ENCODE data around the gene ZFAND3.
"Not testable (repeated sequence)": the region's sequence is repeated elsewhere in the genome, so short reads cannot be mapped to it uniquely, and the experiment has no call there.

DNA sequence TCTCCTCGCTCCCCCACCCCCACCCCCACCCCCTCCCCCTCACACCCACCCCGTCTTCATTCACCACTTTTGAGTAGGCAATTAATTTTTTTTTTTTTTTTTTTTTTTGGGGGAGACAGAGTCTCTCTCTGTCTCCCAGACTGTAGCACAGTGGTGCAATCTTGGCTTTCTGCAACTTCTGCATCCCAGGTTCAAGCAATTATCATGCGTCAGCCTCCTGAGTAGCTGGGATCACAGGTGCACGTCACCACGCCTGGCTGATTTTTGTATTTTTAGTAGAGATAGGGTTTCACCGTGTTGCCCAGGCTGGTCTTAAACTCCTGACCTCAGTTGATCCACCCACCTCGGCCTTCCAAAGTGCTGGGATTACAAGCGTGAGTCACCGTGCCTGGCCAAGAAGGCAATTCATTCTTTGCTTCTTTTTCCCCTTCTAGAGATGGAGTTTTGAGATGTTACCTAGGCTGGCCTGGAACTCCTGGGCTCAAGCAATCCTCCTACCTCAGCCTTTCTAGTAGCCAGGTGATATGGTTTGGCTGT lies 230.4 kb downstream of the ZFAND3 start:
- TF ChIP-seq, protein P1, sequence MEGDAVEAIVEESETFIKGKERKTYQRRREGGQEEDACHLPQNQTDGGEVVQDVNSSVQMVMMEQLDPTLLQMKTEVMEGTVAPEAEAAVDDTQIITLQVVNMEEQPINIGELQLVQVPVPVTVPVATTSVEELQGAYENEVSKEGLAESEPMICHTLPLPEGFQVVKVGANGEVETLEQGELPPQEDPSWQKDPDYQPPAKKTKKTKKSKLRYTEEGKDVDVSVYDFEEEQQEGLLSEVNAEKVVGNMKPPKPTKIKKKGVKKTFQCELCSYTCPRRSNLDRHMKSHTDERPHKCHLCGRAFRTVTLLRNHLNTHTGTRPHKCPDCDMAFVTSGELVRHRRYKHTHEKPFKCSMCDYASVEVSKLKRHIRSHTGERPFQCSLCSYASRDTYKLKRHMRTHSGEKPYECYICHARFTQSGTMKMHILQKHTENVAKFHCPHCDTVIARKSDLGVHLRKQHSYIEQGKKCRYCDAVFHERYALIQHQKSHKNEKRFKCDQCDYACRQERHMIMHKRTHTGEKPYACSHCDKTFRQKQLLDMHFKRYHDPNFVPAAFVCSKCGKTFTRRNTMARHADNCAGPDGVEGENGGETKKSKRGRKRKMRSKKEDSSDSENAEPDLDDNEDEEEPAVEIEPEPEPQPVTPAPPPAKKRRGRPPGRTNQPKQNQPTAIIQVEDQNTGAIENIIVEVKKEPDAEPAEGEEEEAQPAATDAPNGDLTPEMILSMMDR (IDR thresholded peaks at IDR 0.05; ENCODE audit: insufficient read depth, low read depth, low read length): not testable (repeated sequence)
- not testable (repeated sequence) for TF ChIP-seq EZH2 (IDR thresholded peaks at IDR 0.05; ENCODE audit: insufficient read depth, low read length)

All from astrocyte (in vitro differentiated cells and primary cell).